ENCODE results near the gene DPP6.

Gene DPP6

GRCh38 chr7:154875297-154875696 is 823.1 kb downstream of the DPP6 start:
- no peak for TF ChIP-seq CTCF (conservative IDR thresholded peaks at IDR 0.05; ENCODE audit: control insufficient read depth, insufficient read depth, low read depth, low read length)
- H3K4me3 ChIP-seq (ENCODE audit: control insufficient read depth, low read depth, low read length) = no peak overlapping the region
- DNase-seq (ENCODE audit: low read depth) = no peak

DNA sequence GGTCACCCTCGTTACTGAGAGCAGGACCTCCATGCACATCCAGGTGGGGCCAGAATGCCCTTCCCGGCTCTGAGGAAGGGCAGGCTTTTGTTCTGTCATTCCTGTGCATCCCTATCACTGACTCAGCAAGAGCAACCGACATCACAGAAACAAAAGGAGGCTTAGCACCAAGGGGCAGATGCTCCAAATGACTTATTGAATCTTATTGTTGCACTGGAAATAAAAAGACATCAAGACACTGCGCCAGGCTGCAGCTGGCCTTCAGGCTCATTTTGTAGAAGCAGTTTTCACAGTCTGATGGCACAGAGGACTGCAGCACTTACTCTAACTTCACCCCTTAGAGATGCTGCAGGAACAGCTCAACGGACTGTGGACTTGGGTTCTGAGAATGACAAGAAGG is 824.3 kb downstream of the DPP6 start:
- no peak for DNase-seq (ENCODE audit: low read depth)
- no peak overlapping the region for H3K4me3 ChIP-seq (ENCODE audit: control insufficient read depth, low read depth, low read length)
- no peak for TF ChIP-seq CTCF (conservative IDR thresholded peaks at IDR 0.05; ENCODE audit: control insufficient read depth, insufficient read depth, low read depth, low read length)

DNA sequence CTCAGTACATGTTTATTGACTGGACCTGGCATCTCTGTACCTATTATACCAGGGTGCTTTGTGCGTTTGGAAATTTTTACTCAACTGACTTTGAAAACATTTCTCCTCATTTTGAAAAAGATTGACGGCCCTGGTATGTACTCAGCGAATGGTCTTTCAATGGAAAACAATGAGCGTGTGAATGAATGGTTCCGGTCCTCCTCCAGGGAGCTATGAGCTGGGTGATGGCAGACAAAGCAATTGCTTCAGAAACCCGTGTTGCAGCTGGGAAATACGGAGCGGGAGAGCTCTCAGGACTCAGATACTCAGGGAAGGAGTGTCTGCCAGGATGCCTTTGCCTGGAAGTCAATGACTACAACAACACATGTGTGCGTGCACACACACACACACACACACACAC is 824.8 kb downstream of the DPP6 start:
- no peak for TF ChIP-seq CTCF (conservative IDR thresholded peaks at IDR 0.05; ENCODE audit: control insufficient read depth, insufficient read depth, low read depth, low read length)
- H3K4me3 ChIP-seq (ENCODE audit: control insufficient read depth, low read depth, low read length) = no peak overlapping the region
- no peak for DNase-seq (ENCODE audit: low read depth)

DNA sequence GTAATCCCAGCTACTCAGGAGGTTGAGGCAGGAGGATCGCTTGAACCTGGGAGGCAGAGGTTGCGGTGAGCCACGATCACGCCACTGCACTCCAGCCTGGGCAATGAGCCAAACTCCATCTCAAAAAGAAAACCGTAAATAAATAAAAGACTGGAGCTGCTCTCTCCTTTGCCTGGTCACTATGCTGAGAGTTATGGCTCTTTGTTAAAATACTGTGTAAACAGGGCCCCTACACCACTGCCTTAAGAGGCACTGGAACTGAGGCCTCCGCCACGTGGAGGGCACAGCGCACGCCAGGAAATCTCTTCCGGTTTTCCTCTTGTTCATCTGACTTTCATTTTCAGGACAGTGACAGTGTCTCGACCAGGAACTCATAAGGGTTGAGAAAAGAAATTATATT is 827.4 kb downstream of the DPP6 start:
- H3K4me3 ChIP-seq (ENCODE audit: control insufficient read depth, low read depth, low read length) = no peak overlapping the region
- TF ChIP-seq CTCF (conservative IDR thresholded peaks at IDR 0.05; ENCODE audit: control insufficient read depth, insufficient read depth, low read depth, low read length) = no peak
- no peak for DNase-seq (ENCODE audit: low read depth)

DNA sequence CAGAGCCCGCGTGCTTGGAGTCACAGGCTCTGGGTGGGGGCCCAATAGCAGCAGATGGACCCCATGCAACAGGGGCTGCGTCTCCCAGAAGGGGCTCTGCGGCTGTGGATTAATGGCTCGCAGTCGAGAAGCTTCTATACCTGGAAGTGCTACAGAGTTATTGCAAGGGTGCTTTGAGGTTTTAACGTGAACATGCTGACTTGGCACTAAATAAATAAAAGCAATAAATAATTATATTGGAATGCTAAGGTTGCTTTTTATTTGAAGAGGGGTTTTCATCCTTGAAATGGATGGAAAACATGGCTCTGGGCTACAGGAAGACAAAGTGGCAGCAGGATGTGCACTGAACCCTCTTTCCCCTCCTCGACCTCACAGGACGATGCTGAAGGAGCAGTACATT is 828.3 kb downstream of the DPP6 start:
- no peak overlapping the region for H3K4me3 ChIP-seq (ENCODE audit: control insufficient read depth, low read depth, low read length)
- TF ChIP-seq CTCF (conservative IDR thresholded peaks at IDR 0.05; ENCODE audit: control insufficient read depth, insufficient read depth, low read depth, low read length) = no peak
- DNase-seq (ENCODE audit: low read depth) = no peak

DNA sequence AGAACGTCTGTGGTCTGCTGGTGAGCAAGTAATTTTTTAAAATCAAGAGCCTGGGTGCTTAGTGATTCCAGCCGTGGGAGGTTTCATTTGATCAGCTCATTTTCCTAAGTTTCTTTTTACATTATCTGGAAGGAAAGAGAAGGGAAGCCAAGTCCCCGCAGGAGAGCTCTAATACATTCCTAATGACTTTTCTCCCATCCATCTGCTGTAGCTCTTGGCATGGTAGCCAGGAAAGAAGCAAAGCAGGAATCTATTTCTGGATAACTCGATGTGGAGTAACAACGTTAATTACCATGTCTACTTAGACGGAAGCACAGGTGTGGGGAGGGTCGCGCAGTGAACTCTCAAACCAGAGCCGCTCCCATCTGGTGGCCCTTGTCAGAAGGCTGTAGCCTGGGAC is 828.8 kb downstream of the DPP6 start:
- H3K4me3 ChIP-seq (ENCODE audit: control insufficient read depth, low read depth, low read length) = no peak overlapping the region
- no peak for TF ChIP-seq CTCF (conservative IDR thresholded peaks at IDR 0.05; ENCODE audit: control insufficient read depth, insufficient read depth, low read depth, low read length)
- DNase-seq (ENCODE audit: low read depth) = no peak

GRCh38 chr7:154881526-154881925 is 829.3 kb downstream of the DPP6 start:
- H3K4me3 ChIP-seq (ENCODE audit: control insufficient read depth, low read depth, low read length) = no peak overlapping the region
- no peak for DNase-seq (ENCODE audit: low read depth)
- TF ChIP-seq CTCF (conservative IDR thresholded peaks at IDR 0.05; ENCODE audit: control insufficient read depth, insufficient read depth, low read depth, low read length) = no peak

Data from fibroblast of mammary gland (primary cell).